GM12878 (cell line): ENCODE results near the gene GPR39. TPM values are rescaled to one million over a fixed set of nuclear protein-coding genes. Genes with fewer than 3 reads are reported as not detected.

Source experiments
- ATAC-seq: fragments of 200-7000 bp; cut with Tn5 transposase; 3 replicates; pipeline ENCODE4 v1.9.1; 2020; ENCODE audit warnings: mild to moderate bottlenecking, moderate library complexity
- BruUV-seq: library from RNA; stranded (reverse); fragments of 400-500 nt; replicated peaks from 2 replicates; lab custom pipeline; 2021; lab: Mats Ljungman, UMichigan
- CTCF ChIA-PET: fragments of 300-600 bp; sonication (Branson Sonifier 250); formaldehyde crosslinking; extraction: SDS; loops from one replicate; lab custom pipeline; 2021; ENCODE audit warnings: inconsistent platforms; lab: Yijun Ruan, JAX
- POLR2A ChIA-PET: fragments of 350-600 bp; formaldehyde crosslinking; extraction: SDS; loops from one replicate; lab custom pipeline; 2021; ENCODE audit warnings: inconsistent platforms; lab: Charles Lee
- RAD21 ChIA-PET: fragments of 300-600 bp; sonication (Branson Sonifier 250); formaldehyde crosslinking; loops from one replicate; lab custom pipeline; 2023; ENCODE audit warnings: antibody characterized with exemption; ENCODE audit not compliant: unreplicated experiment; lab: Charles Lee
- SMC1A ChIA-PET: fragments of 300-600 bp; sonication (Branson Sonifier 250); formaldehyde crosslinking; loops from one replicate; lab custom pipeline; 2023; ENCODE audit not compliant: unreplicated experiment, uncharacterized antibody; lab: Charles Lee
- DNase-seq: peaks from one replicate; pipeline ENCODE4 v3.0.0-alpha.2; 2011; ENCODE audit warnings: low read depth, low spot score
- FAIRE-seq: peaks from 3 replicates; lab custom pipeline; 2011; peaks lifted over from hg19 to GRCh38; lab: Jason Lieb, UNC
- H2AFZ ChIP-seq: 2 replicates; pipeline ENCODE4 v1.6.0; 2011; ENCODE audit warnings: low read depth, low read length, control low read depth; ENCODE audit not compliant: control insufficient read depth
- H3K27ac ChIP-seq: 2 replicates; pipeline ENCODE4 v1.5.1; 2011; ENCODE audit warnings: control low read depth; ENCODE audit not compliant: control insufficient read depth, insufficient read depth
- H3K27me3 ChIP-seq, 2 experiments: replicated peaks in 1 of 2; 2 replicates each; pipeline versions ENCODE4 v1.6.0 to v1.6.1; 2011; ENCODE audit warnings: low read length in 1 of 2; ENCODE audit not compliant: control insufficient read depth in 2 of 2, insufficient read depth in 2 of 2
- H3K36me3 ChIP-seq, 2 experiments: 2 replicates each; pipeline ENCODE4 v1.5.1; 2011; ENCODE audit warnings: low read length in 1 of 2; ENCODE audit not compliant: control insufficient read depth in 2 of 2, insufficient read depth in 2 of 2
- H3K4me1 ChIP-seq: 2 replicates; pipeline ENCODE4 v1.6.1; 2011; ENCODE audit warnings: mild to moderate bottlenecking, low read length, moderate library complexity, mixed read lengths; ENCODE audit not compliant: control insufficient read depth, insufficient read depth
- H3K4me2 ChIP-seq: 2 replicates; pipeline ENCODE4 v1.6.0; 2011; ENCODE audit warnings: control low read depth; ENCODE audit not compliant: control insufficient read depth, insufficient read depth
- H3K4me3 ChIP-seq: fragments of 200-600 bp; sonication (generic); 2 replicates; pipeline ENCODE4 v1.5.1; 2016
- H3K79me2 ChIP-seq: 2 replicates; pipeline ENCODE4 v1.6.0; 2011; ENCODE audit warnings: low read length; ENCODE audit not compliant: control insufficient read depth, insufficient read depth
- H3K9ac ChIP-seq: 2 replicates; pipeline ENCODE4 v1.8.0; 2011; ENCODE audit warnings: low read length, control low read depth, mixed read lengths; ENCODE audit not compliant: control insufficient read depth, insufficient read depth
- H3K9me3 ChIP-seq: replicated peaks from 3 replicates; pipeline ENCODE4 v1.5.1; 2011; ENCODE audit warnings: mild to moderate bottlenecking, low read length; ENCODE audit not compliant: control insufficient read depth, insufficient read depth
- H4K20me1 ChIP-seq: 2 replicates; pipeline ENCODE4 v1.6.0; 2011; ENCODE audit not compliant: control insufficient read depth, insufficient read depth
- CBFB ChIP-seq: IDR thresholded peaks from 2 replicates; pipeline ENCODE4 v1.6.1; 2016; ENCODE audit warnings: antibody characterized with exemption, low read depth
- TARDBP ChIP-seq: IDR thresholded peaks from 2 replicates; pipeline ENCODE4 v1.6.1; 2016; ENCODE audit warnings: borderline replicate concordance
- ZNF622 ChIP-seq: fragments of 450-650 bp; IDR thresholded peaks from 2 replicates; pipeline ENCODE4 v1.6.1; 2017; ENCODE audit warnings: mild to moderate bottlenecking, inconsistent platforms
- WGBS: methylation state at CpG from one replicate; pipeline ENCODE4 v1.1.6; 2016; ENCODE audit warnings: low lambda C conversion rate; ENCODE audit not compliant: insufficient replicate concordance, insufficient coverage; ENCODE audit errors: missing lambda C conversion rate; 5-methylcytosine and 5-hydroxymethylcytosine counted together
- in situ Hi-C: fragments of 300-500 bp; cut with MboI; formaldehyde crosslinking; loops from 9 replicates; pipeline ENCODE4 v1.14.3; 2018; ENCODE audit warnings: mixed read lengths
- intact Hi-C: fragments of 100-400 bp; cut with micrococcal nuclease; formaldehyde crosslinking; loops from one replicate; pipeline ENCODE4 v1.14.2; 2022; ENCODE audit not compliant: unreplicated experiment
- polyA plus RNA-seq, 11 experiments: library from polyadenylated mRNA; depleted of rRNA in 4 of 11; unstranded in 6 of 11; stranded (reverse) in 5 of 11; fragments of >200 nt; fragmentation: Nextera tagmentation in 4 of 11; fragmentation: Illumina TruSeq in 1 of 11; extraction: Ambion mirVana in 4 of 11; extraction: Trizol in 1 of 11; gene quantifications; 1 replicate in 1 of 11; 2 replicates in 10 of 11; pipeline versions ENCODE4 v1.2.1 to v1.2.3, GENCODE V29; 2011 to 2016; ENCODE audit warnings: inconsistent platforms in 2 of 11, missing spikeins in 2 of 11, low read depth in 1 of 11
- total RNA-seq, 4 experiments: library from RNA; depleted of rRNA in 3 of 4; stranded (reverse); fragments of >200 nt in 3 of 4; fragmentation: Illumina TruSeq in 1 of 4; extraction: Trizol in 1 of 4; gene quantifications; 2 replicates each; pipeline versions ENCODE4 v1.2.1 to v1.2.3, GENCODE V29; 2013 to 2021
- TF ChIP-seq, protein P1 (sequence below): IDR thresholded peaks from 2 replicates; pipeline ENCODE4 v1.6.1; 2012; ENCODE audit warnings: improper control_type of control experiment, low read depth, low read length; ENCODE audit not compliant: insufficient replicate concordance
- TF ChIP-seq, protein P2 (sequence below): fragments of 150-350 bp; IDR thresholded peaks from 2 replicates; pipeline ENCODE4 v1.6.1; 2014; ENCODE audit warnings: mild to moderate bottlenecking, low read depth, low read length
- TF ChIP-seq, protein P3 (sequence below): IDR thresholded peaks from 2 replicates; pipeline ENCODE4 v1.6.1; 2012; ENCODE audit warnings: mild to moderate bottlenecking, low read depth, low read length

Gene GPR39
- total and polyA plus RNA-seq, 10 of the 15 experiments (the other 5 are each of a cell fraction or from before 2014, with no cell fraction given): 0.05 to 0.23 TPM; not detected in 8

DNA sequence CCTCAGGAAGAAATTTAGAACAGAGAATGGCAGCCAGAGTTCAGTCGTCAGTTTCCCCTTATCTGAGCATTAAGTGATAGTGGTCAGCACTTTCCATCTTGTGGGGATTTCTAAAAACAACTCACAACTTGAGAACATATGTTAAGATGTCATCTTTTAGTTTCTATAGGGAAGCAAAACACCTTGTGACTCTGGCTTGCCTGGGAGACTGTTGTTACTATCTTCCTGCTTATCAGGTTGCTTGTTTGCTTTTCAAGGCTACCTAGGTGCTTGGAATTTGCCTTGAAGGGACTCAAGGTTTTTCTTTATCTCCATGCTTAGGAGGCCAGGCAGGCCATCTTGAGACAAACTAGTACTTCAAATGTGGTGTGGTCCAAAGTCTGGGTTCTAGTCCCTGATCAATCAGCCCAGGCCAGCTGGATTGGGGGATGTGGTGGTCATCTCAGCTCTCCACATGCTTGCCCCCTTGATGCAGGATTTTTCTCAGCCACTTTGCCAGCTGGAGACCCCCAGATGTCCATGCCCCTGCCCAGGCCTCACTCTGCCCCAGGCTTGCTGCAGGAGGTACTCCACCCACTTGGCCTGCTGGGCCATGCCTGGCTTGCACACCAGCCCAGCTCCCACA is 127.5 kb downstream of the GPR39 start:
- BruUV-seq: no TSS peak
- no peaks in the 10 kb centered on the region for H3K36me3 ChIP-seq
- SMC1A ChIA-PET: no interaction called here
- DNase-seq (no peak), ATAC-seq (no peak), FAIRE-seq (no peak)
- POLR2A ChIA-PET: no interaction called here
- intact Hi-C loops (no loop called here), in situ Hi-C loops (loop anchor here (25.0 kb wide), 1 partner anchor 1018 kb away; the partner anchor contains the start of gene NCKAP5)
- CTCF ChIA-PET: no interaction called here
- no peaks in the 10 kb centered on the region for H4K20me1 ChIP-seq
- H2AFZ ChIP-seq: no peak overlapping the region
- H3K4me3 ChIP-seq: no peak overlapping the region
- no peaks in the 10 kb centered on the region; the same call in 2 of the 3 replicates for H3K9me3 ChIP-seq
- RAD21 ChIA-PET: no interaction called here
- no peaks in the 10 kb centered on the region for H3K79me2 ChIP-seq
- TF ChIP-seq, protein P1, sequence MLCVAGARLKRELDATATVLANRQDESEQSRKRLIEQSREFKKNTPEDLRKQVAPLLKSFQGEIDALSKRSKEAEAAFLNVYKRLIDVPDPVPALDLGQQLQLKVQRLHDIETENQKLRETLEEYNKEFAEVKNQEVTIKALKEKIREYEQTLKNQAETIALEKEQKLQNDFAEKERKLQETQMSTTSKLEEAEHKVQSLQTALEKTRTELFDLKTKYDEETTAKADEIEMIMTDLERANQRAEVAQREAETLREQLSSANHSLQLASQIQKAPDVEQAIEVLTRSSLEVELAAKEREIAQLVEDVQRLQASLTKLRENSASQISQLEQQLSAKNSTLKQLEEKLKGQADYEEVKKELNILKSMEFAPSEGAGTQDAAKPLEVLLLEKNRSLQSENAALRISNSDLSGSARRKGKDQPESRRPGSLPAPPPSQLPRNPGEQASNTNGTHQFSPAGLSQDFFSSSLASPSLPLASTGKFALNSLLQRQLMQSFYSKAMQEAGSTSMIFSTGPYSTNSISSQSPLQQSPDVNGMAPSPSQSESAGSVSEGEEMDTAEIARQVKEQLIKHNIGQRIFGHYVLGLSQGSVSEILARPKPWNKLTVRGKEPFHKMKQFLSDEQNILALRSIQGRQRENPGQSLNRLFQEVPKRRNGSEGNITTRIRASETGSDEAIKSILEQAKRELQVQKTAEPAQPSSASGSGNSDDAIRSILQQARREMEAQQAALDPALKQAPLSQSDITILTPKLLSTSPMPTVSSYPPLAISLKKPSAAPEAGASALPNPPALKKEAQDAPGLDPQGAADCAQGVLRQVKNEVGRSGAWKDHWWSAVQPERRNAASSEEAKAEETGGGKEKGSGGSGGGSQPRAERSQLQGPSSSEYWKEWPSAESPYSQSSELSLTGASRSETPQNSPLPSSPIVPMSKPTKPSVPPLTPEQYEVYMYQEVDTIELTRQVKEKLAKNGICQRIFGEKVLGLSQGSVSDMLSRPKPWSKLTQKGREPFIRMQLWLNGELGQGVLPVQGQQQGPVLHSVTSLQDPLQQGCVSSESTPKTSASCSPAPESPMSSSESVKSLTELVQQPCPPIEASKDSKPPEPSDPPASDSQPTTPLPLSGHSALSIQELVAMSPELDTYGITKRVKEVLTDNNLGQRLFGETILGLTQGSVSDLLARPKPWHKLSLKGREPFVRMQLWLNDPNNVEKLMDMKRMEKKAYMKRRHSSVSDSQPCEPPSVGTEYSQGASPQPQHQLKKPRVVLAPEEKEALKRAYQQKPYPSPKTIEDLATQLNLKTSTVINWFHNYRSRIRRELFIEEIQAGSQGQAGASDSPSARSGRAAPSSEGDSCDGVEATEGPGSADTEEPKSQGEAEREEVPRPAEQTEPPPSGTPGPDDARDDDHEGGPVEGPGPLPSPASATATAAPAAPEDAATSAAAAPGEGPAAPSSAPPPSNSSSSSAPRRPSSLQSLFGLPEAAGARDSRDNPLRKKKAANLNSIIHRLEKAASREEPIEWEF: no peak
- TF ChIP-seq, protein P2, sequence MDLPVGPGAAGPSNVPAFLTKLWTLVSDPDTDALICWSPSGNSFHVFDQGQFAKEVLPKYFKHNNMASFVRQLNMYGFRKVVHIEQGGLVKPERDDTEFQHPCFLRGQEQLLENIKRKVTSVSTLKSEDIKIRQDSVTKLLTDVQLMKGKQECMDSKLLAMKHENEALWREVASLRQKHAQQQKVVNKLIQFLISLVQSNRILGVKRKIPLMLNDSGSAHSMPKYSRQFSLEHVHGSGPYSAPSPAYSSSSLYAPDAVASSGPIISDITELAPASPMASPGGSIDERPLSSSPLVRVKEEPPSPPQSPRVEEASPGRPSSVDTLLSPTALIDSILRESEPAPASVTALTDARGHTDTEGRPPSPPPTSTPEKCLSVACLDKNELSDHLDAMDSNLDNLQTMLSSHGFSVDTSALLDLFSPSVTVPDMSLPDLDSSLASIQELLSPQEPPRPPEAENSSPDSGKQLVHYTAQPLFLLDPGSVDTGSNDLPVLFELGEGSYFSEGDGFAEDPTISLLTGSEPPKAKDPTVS: no peak
- TF ChIP-seq, protein P3, sequence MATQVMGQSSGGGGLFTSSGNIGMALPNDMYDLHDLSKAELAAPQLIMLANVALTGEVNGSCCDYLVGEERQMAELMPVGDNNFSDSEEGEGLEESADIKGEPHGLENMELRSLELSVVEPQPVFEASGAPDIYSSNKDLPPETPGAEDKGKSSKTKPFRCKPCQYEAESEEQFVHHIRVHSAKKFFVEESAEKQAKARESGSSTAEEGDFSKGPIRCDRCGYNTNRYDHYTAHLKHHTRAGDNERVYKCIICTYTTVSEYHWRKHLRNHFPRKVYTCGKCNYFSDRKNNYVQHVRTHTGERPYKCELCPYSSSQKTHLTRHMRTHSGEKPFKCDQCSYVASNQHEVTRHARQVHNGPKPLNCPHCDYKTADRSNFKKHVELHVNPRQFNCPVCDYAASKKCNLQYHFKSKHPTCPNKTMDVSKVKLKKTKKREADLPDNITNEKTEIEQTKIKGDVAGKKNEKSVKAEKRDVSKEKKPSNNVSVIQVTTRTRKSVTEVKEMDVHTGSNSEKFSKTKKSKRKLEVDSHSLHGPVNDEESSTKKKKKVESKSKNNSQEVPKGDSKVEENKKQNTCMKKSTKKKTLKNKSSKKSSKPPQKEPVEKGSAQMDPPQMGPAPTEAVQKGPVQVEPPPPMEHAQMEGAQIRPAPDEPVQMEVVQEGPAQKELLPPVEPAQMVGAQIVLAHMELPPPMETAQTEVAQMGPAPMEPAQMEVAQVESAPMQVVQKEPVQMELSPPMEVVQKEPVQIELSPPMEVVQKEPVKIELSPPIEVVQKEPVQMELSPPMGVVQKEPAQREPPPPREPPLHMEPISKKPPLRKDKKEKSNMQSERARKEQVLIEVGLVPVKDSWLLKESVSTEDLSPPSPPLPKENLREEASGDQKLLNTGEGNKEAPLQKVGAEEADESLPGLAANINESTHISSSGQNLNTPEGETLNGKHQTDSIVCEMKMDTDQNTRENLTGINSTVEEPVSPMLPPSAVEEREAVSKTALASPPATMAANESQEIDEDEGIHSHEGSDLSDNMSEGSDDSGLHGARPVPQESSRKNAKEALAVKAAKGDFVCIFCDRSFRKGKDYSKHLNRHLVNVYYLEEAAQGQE: no peak
- TF ChIP-seq CBFB (no peak), TARDBP (no peak), ZNF622 (no peak)
- no peaks in the 10 kb centered on the region for H3K27me3 ChIP-seq
- H3K9ac ChIP-seq: no peak overlapping the region
- H3K4me2 ChIP-seq: no peak overlapping the region
- 0% methylated on average over 1 of the region's 1 CpG for WGBS
- H3K4me1 ChIP-seq: no peaks in the 10 kb centered on the region
- no peak overlapping the region for H3K27ac ChIP-seq
